ENCODE results near the gene MOSMO.

DNA sequence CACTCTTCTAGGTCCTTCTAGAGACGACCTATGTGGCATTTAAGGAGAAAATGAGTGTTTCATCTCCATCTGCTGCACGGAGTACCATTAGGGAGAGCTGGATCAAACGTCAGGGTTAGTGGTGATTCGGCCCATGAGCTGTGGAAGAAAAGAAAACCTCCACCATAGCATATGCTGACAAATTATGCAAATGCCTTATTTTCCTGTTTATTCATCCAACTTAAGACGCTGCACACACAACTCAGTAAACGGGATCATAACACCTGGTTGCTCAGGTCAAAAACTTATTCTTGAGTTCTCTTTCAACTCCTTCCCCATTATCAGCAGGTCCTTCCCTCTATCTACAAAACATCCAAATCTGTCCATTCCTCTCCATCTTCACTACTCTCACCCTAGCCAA, 1.3 kb upstream of the MOSMO start:
- TF ChIP-seq, protein P1, sequence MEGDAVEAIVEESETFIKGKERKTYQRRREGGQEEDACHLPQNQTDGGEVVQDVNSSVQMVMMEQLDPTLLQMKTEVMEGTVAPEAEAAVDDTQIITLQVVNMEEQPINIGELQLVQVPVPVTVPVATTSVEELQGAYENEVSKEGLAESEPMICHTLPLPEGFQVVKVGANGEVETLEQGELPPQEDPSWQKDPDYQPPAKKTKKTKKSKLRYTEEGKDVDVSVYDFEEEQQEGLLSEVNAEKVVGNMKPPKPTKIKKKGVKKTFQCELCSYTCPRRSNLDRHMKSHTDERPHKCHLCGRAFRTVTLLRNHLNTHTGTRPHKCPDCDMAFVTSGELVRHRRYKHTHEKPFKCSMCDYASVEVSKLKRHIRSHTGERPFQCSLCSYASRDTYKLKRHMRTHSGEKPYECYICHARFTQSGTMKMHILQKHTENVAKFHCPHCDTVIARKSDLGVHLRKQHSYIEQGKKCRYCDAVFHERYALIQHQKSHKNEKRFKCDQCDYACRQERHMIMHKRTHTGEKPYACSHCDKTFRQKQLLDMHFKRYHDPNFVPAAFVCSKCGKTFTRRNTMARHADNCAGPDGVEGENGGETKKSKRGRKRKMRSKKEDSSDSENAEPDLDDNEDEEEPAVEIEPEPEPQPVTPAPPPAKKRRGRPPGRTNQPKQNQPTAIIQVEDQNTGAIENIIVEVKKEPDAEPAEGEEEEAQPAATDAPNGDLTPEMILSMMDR (IDR thresholded peaks at IDR 0.05; ENCODE audit: low read depth, low read length, poor library complexity, severe bottlenecking): no peak
- no peak for TF ChIP-seq EZH2phosphoT487 (IDR thresholded peaks at IDR 0.05; ENCODE audit: borderline replicate concordance, low read length)
